Nephron (organoid): ENCODE data around the gene GALNT18.

Experiments used
- H3K27ac Mint-ChIP-seq, 3 experiments: 2 replicates each; pipeline ENCODE4 v1.8.0; 2020; ENCODE audit warnings: mixed read lengths in 3 of 3, mild to moderate bottlenecking in 2 of 3, moderate library complexity in 1 of 3
- H3K27me3 Mint-ChIP-seq: 2 replicates; pipeline ENCODE4 v1.8.0; 2021; ENCODE audit warnings: low read depth, mild to moderate bottlenecking, moderate library complexity, mixed read lengths
- H3K36me3 Mint-ChIP-seq: 2 replicates; pipeline ENCODE4 v1.8.0; 2020; ENCODE audit warnings: low read depth, mixed read lengths
- H3K4me1 Mint-ChIP-seq: 2 replicates; pipeline ENCODE4 v1.8.0; 2020; ENCODE audit warnings: mixed read lengths
- H3K4me3 Mint-ChIP-seq, 3 experiments: 2 replicates each; pipeline ENCODE4 v1.8.0; 2020; ENCODE audit warnings: mild to moderate bottlenecking in 3 of 3, mixed read lengths in 3 of 3, moderate library complexity in 2 of 3
- H3K9me3 Mint-ChIP-seq: 2 replicates; pipeline ENCODE4 v1.8.0; 2020; ENCODE audit warnings: mixed read lengths
- CTCF ChIP-seq, 3 experiments: fragments of 200-600 bp; sonication (generic); IDR thresholded peaks; one replicate each; pipeline ENCODE4 v1.5.0; 2021; ENCODE audit warnings: antibody characterized with exemption in 3 of 3; ENCODE audit not compliant: unreplicated experiment in 3 of 3

The GALNT18 gene

GRCh38 chr11:11537871-11538270, 83.9 kb downstream of the GALNT18 start:
- no peaks in the 10 kb centered on the region for H3K9me3 Mint-ChIP-seq
- no peaks in the 10 kb centered on the region for H3K36me3 Mint-ChIP-seq
- no peak overlapping the region for H3K4me3 Mint-ChIP-seq
- H3K27me3 Mint-ChIP-seq, result peaks cover 5% of the 10 kb centered on the region
- no peak for TF ChIP-seq CTCF (IDR thresholded peaks at IDR 0.05; ENCODE audit: unreplicated experiment in 3 of 3)
- peak overlapping the region in 2 of 3 experiments; percentile 45 to 56 for H3K27ac Mint-ChIP-seq
- peaks cover 52% of the 10 kb centered on the region for H3K4me1 Mint-ChIP-seq

- H3K36me3 Mint-ChIP-seq, result no peaks in the 10 kb centered on the region
- TF ChIP-seq CTCF (IDR thresholded peaks at IDR 0.05; ENCODE audit: unreplicated experiment in 3 of 3), result no peak
- H3K27ac Mint-ChIP-seq, result peak overlapping the region in 2 of 3 experiments; percentile 45 to 56
- H3K9me3 Mint-ChIP-seq, result no peaks in the 10 kb centered on the region
- H3K4me3 Mint-ChIP-seq, result no peak overlapping the region
- peaks cover 5% of the 10 kb centered on the region for H3K27me3 Mint-ChIP-seq
- H3K4me1 Mint-ChIP-seq, result peaks cover 55% of the 10 kb centered on the region
These were observed 84.4 kb downstream of the GALNT18 start for GRCh38 chr11:11537372-11537771.

GRCh38 chr11:11536650-11537049, 85.2 kb downstream of the GALNT18 start:
- no peak for TF ChIP-seq CTCF (IDR thresholded peaks at IDR 0.05; ENCODE audit: unreplicated experiment in 3 of 3)
- H3K4me3 Mint-ChIP-seq, result no peak overlapping the region

GRCh38 chr11:11535611-11536010, 86.2 kb downstream of the GALNT18 start:
- Mint-ChIP-seq H3K36me3 (no peaks in the 10 kb centered on the region), H3K9me3 (no peaks in the 10 kb centered on the region), H3K27ac (peak overlapping the region in 2 of 3 experiments; percentile 35 to 87), H3K27me3 (peaks cover 5% of the 10 kb centered on the region), H3K4me1 (peaks cover 63% of the 10 kb centered on the region), H3K4me3 (no peak overlapping the region)
- no peak for TF ChIP-seq CTCF (IDR thresholded peaks at IDR 0.05; ENCODE audit: unreplicated experiment in 3 of 3)

More at GRCh38 chr11:11536650-11537049, 85.2 kb downstream of the GALNT18 start:
- H3K36me3 Mint-ChIP-seq, result no peaks in the 10 kb centered on the region
- H3K27me3 Mint-ChIP-seq, result peaks cover 5% of the 10 kb centered on the region
- H3K4me1 Mint-ChIP-seq, result peaks cover 60% of the 10 kb centered on the region
- H3K9me3 Mint-ChIP-seq, result no peaks in the 10 kb centered on the region
- peak overlapping the region in 1 of 3 experiments; percentile 9 for H3K27ac Mint-ChIP-seq

- Mint-ChIP-seq H3K27ac (peak overlapping the region in 2 of 3 experiments; percentile 35 to 66), H3K4me3 (no peak overlapping the region), H3K4me1 (peaks cover 63% of the 10 kb centered on the region), H3K27me3 (peaks cover 5% of the 10 kb centered on the region), H3K36me3 (no peaks in the 10 kb centered on the region), H3K9me3 (no peaks in the 10 kb centered on the region)
- no peak for TF ChIP-seq CTCF (IDR thresholded peaks at IDR 0.05; ENCODE audit: unreplicated experiment in 3 of 3)
These were observed 86.8 kb downstream of the GALNT18 start for GRCh38 chr11:11534981-11535380.

GRCh38 chr11:11533751-11534150, 88.1 kb downstream of the GALNT18 start:
- TF ChIP-seq CTCF (IDR thresholded peaks at IDR 0.05; ENCODE audit: unreplicated experiment in 3 of 3), result no peak
- no peak overlapping the region for H3K27ac Mint-ChIP-seq
- H3K4me1 Mint-ChIP-seq, result peaks cover 54% of the 10 kb centered on the region
- peaks cover 5% of the 10 kb centered on the region for H3K27me3 Mint-ChIP-seq
- no peak overlapping the region for H3K4me3 Mint-ChIP-seq
- no peaks in the 10 kb centered on the region for H3K36me3 Mint-ChIP-seq
- no peaks in the 10 kb centered on the region for H3K9me3 Mint-ChIP-seq
